ENCODE results near the gene MOV10L1. TPM values are rescaled to one million over a fixed set of nuclear protein-coding genes. Genes with fewer than 3 reads are reported as not detected.
"Not testable (repeated sequence)": the region's sequence is repeated elsewhere in the genome, so short reads cannot be mapped to it uniquely, and the experiment has no call there.

The MOV10L1 gene
- total and polyA plus RNA-seq, 2 donors (not counting 1 experiment from before 2014, with no cell fraction given), result 0.03 to 0.83 TPM

- Histone ChIP-seq H3K27ac (ENCODE audit: insufficient read depth, low read length) (no peak overlapping the region), H4K20me1 (ENCODE audit: control insufficient read depth, extremely low read depth, insufficient read depth, low read length) (no peaks in the 10 kb centered on the region), H2AFZ (ENCODE audit: low read length) (no peak overlapping the region), H3K4me1 (ENCODE audit: control insufficient read depth, extremely low read depth, insufficient read depth, low read length) (no peaks in the 10 kb centered on the region), H3K27me3 (ENCODE audit: control insufficient read depth, insufficient read depth, low read length) (peaks cover 4% of the 10 kb centered on the region), H3K4me2 (ENCODE audit: extremely low read depth, insufficient read depth, low read length) (no peak overlapping the region), H3K36me3 (ENCODE audit: control insufficient read depth, insufficient read depth, low read length) (no peaks in the 10 kb centered on the region), H3K4me3 (replicated peaks in 1 of 4; ENCODE audit: control extremely low read depth in 1 of 4, insufficient read depth in 1 of 4, low read depth in 3 of 4, low read length in 4 of 4) (no peak overlapping the region), H3K79me2 (ENCODE audit: control insufficient read depth, insufficient read depth, low read length) (no peaks in the 10 kb centered on the region), H3K9ac (ENCODE audit: insufficient read depth, low read length) (no peak overlapping the region), H3K9me3 (ENCODE audit: control insufficient read depth, insufficient read depth, low read depth, low read length) (no peaks in the 10 kb centered on the region)
- DNase-seq (ENCODE audit: low read depth in 2 of 2), result peak; percentile 79 to 87
- TF ChIP-seq, protein P1, sequence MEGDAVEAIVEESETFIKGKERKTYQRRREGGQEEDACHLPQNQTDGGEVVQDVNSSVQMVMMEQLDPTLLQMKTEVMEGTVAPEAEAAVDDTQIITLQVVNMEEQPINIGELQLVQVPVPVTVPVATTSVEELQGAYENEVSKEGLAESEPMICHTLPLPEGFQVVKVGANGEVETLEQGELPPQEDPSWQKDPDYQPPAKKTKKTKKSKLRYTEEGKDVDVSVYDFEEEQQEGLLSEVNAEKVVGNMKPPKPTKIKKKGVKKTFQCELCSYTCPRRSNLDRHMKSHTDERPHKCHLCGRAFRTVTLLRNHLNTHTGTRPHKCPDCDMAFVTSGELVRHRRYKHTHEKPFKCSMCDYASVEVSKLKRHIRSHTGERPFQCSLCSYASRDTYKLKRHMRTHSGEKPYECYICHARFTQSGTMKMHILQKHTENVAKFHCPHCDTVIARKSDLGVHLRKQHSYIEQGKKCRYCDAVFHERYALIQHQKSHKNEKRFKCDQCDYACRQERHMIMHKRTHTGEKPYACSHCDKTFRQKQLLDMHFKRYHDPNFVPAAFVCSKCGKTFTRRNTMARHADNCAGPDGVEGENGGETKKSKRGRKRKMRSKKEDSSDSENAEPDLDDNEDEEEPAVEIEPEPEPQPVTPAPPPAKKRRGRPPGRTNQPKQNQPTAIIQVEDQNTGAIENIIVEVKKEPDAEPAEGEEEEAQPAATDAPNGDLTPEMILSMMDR (conservative IDR thresholded peaks at IDR 0.05 in 1 of 2, IDR thresholded peaks at IDR 0.05 in 1 of 2; ENCODE audit: low read depth in 1 of 2, low read length in 2 of 2), result no peak
- TF ChIP-seq EZH2 (IDR thresholded peaks at IDR 0.05; ENCODE audit: low read length, missing control alignments), result no peak
Measured at GRCh38 chr22:50086526-50086925, 3.3 kb upstream of the MOV10L1 start.

DNA sequence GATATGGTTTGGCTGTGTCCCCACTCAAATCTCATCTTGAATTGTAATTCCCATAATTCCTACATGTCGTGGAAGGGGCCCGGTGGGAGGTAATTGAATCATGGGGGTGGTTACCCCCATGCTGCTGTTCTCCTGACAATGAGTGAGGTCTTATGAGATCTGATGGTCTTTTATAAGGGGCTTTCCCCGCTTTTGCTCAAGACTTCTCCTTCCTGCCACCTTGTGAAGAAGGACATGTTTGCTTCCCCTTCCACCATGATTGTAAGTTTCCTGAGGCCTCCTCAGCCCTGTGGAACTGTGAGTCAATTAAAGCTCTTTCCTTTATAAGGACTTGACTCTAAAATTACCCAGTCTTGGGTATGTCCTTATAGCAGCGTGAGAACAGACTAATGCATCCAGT lies 2.8 kb upstream of the MOV10L1 start:
- not testable (repeated sequence) for H3K27me3 ChIP-seq (ENCODE audit: control insufficient read depth, insufficient read depth, low read length); H3K4me2 ChIP-seq (ENCODE audit: extremely low read depth, insufficient read depth, low read length); H2AFZ ChIP-seq (ENCODE audit: low read length); H3K4me3 ChIP-seq (replicated peaks in 1 of 4; ENCODE audit: control extremely low read depth in 1 of 4, insufficient read depth in 1 of 4, low read depth in 3 of 4, low read length in 4 of 4); H3K9me3 ChIP-seq (ENCODE audit: control insufficient read depth, insufficient read depth, low read depth, low read length); H3K79me2 ChIP-seq (ENCODE audit: control insufficient read depth, insufficient read depth, low read length); H3K36me3 ChIP-seq (ENCODE audit: control insufficient read depth, insufficient read depth, low read length); DNase-seq (ENCODE audit: low read depth in 2 of 2); H4K20me1 ChIP-seq (ENCODE audit: control insufficient read depth, extremely low read depth, insufficient read depth, low read length); H3K27ac ChIP-seq (ENCODE audit: insufficient read depth, low read length); H3K9ac ChIP-seq (ENCODE audit: insufficient read depth, low read length); H3K4me1 ChIP-seq (ENCODE audit: control insufficient read depth, extremely low read depth, insufficient read depth, low read length)

DNA sequence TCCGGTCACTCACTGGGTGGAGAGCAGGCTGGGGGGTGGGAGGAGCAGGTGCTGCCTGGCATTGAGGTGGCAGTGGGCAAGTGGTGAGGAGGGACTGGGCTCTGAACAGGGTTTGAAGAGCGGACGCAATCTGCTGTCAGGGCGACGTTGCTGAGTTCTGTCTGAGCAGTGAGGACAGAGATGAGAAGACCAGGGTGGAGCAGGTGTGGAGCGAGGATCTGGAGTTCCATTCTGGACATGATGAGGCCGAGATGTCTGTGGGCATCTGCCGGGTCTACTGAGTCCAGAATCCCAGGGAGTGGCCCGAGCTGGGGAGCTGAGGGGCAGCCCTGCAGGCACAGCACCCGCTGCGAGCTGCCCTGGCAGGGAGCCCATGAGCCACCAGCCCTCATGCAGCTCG lies 2.2 kb upstream of the MOV10L1 start:
- H3K4me2 ChIP-seq (ENCODE audit: extremely low read depth, insufficient read depth, low read length), result no peak overlapping the region
- TF ChIP-seq, protein P1 (conservative IDR thresholded peaks at IDR 0.05 in 1 of 2, IDR thresholded peaks at IDR 0.05 in 1 of 2; ENCODE audit: low read depth in 1 of 2, low read length in 2 of 2), result no peak
- TF ChIP-seq EZH2 (IDR thresholded peaks at IDR 0.05; ENCODE audit: low read length, missing control alignments), result no peak
- DNase-seq (ENCODE audit: low read depth in 2 of 2), result no peak
- H3K27me3 ChIP-seq (ENCODE audit: control insufficient read depth, insufficient read depth, low read length), result peaks cover 4% of the 10 kb centered on the region
- H3K79me2 ChIP-seq (ENCODE audit: control insufficient read depth, insufficient read depth, low read length), result no peaks in the 10 kb centered on the region
- no peak overlapping the region for H3K27ac ChIP-seq (ENCODE audit: insufficient read depth, low read length)
- H2AFZ ChIP-seq (ENCODE audit: low read length), result no peak overlapping the region
- H3K4me1 ChIP-seq (ENCODE audit: control insufficient read depth, extremely low read depth, insufficient read depth, low read length), result no peaks in the 10 kb centered on the region
- no peaks in the 10 kb centered on the region for H3K36me3 ChIP-seq (ENCODE audit: control insufficient read depth, insufficient read depth, low read length)
- no peak overlapping the region for H3K9ac ChIP-seq (ENCODE audit: insufficient read depth, low read length)
- H4K20me1 ChIP-seq (ENCODE audit: control insufficient read depth, extremely low read depth, insufficient read depth, low read length), result no peaks in the 10 kb centered on the region
- H3K4me3 ChIP-seq (replicated peaks in 1 of 4; ENCODE audit: control extremely low read depth in 1 of 4, insufficient read depth in 1 of 4, low read depth in 3 of 4, low read length in 4 of 4), result no peak overlapping the region
- no peaks in the 10 kb centered on the region for H3K9me3 ChIP-seq (ENCODE audit: control insufficient read depth, insufficient read depth, low read depth, low read length)

Data from fibroblast of lung (primary cell).